HG02852 (cell line): Measurements from ENCODE around the gene TSPAN18.

Experiments used
- ATAC-seq: cut with Tn5 transposase; IDR thresholded peaks from one replicate; pipeline ENCODE4 v1.9.1; 2021; ENCODE audit warnings: mild to moderate bottlenecking, moderate library complexity; ENCODE audit not compliant: unreplicated experiment

The TSPAN18 gene

DNA sequence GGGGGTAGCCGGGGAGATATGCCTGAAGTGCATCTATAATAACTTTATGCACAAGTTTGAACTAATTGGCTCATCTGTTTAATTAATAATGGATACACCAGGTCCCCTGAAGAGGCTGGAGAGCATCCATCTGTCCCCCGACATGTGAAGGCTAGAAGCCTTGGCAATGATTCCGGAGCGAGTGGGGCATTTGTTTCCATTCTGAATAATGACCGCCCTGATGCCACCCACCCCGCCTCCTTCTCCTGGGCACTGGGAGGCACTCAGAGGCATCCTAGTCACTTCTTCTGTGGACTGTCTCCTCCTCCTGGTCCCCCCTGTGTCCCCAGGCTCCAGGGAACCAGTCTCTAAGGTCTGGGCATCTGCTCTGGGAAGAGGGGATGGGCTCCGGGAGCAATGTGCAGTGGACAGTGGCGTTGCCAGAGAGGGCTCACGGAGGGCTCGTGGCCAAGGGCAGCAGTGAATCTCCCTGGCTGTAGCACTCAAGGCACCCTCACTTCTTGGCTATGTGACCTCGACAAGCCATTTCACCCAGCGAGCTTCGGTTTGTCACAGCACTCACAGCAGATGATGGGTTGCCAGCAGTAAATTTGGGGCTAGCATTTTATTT, 64.7 kb downstream of the TSPAN18 start:
- ATAC-seq = no peak

DNA sequence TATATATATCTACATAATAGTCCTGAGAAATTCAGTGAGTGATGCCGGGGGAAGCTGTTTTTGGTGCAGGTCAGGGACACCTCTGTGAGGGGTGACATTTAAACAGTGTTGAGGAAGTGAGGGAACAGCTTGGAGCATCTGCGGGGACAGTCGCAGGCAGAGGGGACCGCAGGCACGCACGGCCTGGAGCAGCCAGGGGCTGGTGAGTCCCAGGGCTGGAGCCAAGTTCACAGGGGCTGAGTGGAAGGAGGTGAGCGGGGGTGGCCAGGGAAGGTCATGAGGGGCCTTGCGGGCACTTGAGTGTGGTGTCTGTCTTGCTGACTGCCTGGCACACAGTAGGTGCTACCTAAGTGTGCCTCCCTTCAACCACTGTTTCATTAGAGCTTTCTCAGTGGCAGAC, 65.4 kb downstream of the TSPAN18 start:
- ATAC-seq = no peak

DNA sequence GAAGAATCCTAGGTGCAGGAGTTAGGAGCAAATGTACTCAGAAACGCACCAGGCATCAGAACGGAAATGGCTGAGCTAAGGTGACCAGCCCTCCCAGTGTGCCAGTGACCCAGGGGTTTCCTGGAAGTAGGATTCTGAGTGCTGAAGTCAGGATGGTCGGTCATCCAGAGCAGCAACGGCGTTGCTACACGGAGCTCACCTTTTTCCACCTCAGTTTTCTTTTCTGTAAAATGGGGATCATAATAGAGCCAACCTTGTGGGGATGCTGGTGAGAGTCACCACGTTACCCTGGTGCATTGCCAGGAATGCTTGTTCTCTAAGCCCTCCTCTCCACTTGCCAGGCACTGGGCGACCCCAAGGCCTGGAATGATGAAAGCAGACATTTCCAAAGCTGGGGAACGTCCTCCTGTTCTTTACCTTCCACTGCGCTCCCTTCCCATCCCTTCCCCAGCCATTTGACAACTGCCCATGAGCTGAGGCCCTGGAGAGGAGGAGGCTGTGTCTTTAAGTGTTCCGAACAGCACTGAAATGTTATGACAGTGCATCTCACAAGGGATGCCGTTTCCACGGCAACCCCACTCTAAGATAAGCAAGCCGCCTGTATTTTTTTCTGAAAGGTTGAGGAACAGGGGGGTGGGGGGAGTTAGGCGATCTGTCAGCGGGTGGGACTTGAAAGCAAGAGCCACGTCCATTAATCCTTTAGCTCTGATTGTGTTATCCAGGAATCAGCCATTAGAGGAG, 66.8 kb downstream of the TSPAN18 start:
- ATAC-seq = no peak

DNA sequence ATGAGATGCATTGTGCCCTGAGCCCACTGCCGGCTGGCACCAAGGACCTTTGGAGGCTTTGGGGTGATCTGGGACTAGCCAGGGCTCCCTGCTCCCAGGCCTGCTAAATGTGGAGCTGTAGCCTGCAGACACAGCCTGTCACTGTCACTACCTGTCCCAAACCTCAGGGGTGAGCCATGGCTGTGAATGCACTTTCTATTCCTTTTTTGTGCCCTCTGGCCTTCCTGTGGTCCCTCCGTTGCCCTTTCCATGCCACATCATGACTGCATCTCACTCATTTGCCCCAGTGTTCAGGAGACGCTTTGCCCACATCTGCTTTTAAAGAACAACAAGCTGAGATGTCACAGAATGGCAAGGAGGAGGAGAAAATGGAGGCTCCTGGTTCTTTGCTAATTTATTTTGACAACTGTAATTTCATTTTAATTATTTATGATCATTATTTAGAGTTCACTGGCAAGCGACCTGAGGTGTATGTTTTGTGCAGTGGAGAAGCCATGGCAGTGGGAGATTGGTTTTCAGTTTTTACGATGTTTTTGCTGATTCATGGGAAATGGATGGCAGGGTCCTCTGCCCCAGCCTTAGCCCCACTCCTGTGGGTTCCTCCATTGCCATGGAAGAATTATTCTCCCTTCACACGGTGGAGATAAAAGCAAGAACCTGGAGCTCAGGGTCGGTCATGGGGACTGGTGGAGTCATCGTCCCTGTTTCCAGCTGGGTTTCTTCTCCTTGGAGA, 69.2 kb downstream of the TSPAN18 start:
- ATAC-seq = no peak

DNA sequence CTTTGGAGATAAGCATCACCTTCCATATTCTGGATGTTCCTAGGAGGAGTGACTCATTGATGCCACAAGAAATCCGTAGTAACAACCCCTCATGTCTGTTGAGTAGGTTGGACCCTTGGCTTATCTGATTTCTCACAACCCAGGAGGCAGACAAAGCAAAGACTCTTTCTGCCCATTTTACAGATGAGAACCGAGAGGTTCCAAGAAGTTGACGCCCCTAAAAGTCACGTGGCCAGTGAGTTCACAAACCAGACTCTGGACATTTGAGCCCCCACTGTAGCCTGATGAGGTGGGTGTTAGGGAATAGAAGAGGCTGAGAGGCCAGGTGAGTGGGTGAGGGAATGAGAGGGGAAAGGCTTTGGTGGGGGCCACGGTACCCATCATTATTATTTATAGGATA, 70.3 kb downstream of the TSPAN18 start:
- no peak for ATAC-seq

DNA sequence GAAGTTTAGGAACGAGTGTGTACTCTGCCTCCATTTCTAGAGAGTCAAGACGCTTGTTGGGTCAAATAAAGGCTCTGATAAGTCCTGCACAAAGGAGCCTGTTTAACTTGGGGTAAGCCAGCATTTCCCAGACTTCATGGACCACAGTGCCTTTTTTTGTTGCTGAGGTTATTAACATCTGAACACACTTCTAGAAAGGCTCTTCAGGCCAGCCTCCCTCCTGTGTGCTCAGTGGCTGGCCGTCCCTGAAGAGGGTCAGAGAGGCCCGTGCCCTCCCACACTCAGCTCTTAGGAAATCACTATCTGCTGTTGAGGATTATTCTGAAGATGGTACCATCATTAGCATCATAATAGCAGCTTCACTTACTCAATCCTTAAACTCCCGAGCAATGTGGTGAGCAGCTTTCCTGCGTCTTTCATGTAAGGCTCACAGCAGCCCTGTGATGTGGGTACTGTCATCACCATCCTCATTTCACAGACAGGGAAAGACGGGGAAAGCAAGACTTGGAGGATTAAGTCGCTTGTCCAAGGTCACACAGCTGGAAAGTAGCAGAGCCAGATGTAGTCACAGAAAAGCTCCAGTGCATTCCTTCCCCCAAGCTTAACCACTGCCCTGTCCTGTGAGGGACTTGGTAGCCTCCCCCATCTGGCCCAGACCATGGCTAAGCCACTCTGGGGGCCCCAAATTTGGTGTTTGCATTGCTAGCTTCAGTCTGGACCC, 71.3 kb downstream of the TSPAN18 start:
- no peak for ATAC-seq

DNA sequence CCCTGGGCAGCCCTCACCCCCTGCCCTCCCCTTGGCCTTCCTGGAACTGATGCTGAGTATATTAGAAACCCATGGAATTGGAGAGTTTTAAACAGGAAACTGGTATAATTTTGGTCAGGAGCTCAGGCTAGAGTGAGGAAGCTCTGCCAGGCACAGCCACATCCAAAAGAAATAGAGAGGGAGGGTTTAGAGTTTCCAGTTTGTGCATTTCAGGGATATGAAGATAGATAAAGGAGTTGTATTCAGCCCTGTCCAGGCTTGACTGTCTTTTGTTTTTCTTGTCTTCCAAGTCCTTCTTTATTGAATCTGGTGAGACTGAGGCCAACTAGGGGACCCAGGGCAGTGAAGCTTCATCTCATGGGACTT, 71.8 kb downstream of the TSPAN18 start:
- no peak for ATAC-seq

DNA sequence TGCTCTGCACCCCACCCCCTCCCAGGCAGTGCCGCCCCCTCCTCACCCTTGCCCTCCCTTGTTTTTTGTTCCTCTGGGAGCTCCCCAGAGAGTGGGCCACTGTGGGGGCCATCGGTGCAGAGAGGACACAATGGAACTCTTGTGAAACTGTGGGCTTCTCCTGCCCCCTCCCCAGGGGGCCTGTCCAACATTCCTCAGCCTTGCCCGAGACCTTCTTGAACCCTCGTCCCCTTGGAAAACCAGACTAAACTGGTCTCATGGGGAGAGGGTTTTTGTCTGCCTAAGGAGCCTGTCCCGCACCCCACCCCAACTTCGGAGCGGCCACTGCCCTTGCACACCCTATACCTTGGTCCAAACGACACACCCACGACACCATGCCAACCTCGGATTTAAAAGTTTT, 72.2 kb downstream of the TSPAN18 start:
- no peak for ATAC-seq

DNA sequence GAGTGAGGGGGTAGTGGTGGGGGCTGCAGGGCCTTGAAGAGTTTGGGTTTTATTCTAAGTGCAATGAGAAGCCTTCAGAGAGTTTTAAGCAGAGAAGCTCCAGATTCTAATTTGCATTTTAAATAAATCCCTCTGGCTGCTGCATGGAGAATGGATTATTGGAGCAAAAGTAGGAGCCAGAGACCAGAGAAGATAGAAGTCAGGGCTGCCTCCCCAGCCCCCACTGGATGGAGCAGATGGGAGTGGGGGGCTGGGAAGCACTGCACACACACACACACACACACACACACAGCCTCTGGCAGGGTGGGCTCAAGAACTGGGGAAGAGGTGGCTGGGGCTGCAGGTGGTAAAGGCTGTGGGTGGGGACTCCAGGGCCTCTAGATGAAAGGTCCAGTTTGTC, 75.6 kb downstream of the TSPAN18 start:
- ATAC-seq = no peak

DNA sequence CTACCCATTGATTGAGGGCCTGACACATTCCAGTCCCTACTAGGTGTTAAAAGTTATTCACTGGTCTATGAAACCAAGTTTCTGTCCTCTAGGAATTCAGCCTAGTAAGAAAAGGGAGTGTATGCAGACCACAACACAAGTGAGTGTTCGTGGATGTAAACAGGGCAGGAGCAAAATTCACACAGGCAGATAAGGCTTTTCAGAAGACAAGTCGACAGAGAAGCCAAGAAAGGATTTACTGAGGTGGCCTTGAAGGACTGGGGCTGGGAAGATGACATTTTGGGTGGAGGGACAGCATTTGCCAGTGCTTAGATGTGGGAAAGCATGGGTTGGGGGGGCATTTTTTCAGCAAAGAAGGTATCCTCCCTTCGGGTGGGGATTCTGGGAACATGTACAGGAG, 76.2 kb downstream of the TSPAN18 start:
- ATAC-seq = no peak

DNA sequence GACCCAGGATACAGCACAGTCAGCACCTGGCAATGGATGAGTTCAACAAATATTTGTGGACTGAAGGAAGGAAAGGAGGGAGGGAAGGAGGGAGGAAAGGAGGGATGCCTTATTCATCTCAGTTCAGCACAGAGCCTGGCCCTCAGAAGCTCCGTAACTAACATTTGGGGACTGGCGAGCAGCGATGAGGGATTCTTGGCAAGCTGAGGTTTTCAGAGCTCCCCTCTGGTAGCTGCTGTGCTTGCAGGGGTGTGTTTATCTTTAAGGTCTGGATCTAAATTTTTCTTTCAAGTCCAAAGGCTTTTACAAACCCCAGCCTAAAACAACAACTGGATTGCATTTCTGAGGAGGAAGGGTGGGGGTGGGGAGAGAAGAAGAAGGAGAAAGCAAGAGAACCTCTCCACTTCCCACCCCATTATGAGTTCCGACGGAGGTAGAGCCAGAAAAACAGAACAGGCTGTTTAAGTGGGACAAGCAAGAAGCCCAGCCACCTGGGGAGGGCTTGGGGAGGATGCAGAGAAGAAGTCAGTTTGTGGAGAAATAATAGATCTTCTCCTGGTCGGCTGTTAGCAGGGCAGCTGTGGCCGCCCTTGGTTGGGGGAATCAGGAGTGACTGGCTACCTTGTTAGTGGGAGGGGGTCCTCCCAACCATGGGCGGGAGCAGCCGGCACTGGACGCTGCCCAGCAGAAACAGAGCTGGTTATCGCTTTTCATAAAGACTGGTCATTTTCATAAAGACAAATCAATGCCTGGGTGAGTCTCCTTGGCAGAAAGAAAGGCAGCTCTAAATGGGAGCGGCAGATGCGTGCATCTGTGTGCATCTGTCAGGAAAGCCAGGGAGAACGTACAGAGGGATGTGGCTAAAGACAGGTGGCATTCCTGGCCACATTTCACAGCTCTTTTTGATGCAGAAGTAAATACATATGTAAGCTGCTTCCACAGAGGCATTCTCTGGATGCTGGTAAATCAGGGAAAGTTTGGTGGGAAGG, 78.0 kb downstream of the TSPAN18 start:
- ATAC-seq = no peak

DNA sequence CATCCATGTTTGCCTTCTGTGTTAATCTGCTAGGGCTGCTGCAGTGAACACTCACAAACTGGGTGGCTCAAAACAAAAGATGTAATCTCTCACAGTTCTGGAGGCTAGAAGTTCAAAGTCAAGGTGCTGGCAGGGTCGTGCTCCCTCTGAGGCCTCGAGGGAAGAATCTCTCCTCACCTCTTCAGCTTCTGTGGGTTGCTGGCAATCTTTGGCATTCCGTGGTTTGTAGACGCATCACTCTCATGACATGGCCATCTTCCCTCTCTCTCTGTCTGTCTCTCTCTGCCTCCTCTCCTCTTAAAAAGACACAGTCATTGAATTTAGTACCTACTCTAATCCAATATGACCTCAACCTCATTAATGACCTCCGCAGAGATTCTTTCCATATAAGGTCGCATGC, 78.8 kb downstream of the TSPAN18 start:
- no peak for ATAC-seq

DNA sequence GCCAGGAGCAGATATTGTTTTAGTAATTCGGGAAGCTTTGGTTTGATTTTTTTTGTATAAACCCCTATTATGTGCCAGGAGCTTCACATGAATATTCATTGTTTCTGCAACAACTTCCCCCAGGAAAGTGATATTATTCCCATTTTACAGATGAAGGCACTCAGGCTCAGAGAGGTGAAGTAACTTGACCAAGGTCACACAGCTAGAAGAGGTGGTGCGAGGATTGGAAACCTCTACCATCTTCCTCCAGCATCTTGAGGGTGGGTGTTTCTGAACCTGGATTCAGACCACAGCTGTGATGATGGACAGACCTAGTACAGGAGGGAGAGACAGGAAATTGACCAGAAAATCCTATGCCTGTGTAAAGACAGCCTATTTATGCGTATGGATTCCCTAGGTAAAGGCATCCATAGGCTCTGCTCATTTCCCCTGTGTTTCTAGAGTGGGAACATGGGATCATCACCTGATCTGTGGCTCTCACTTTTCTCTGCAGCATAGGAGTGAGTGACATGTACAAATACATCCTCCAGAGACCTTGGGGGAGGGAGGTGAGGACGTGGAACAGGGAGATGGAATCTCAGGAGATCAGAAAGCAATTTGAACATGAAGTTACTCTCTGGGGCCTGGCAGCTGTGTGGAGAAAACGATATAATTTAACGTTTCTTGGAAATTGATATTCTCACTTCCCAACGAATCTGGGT, 81.4 kb downstream of the TSPAN18 start:
- ATAC-seq = no peak

DNA sequence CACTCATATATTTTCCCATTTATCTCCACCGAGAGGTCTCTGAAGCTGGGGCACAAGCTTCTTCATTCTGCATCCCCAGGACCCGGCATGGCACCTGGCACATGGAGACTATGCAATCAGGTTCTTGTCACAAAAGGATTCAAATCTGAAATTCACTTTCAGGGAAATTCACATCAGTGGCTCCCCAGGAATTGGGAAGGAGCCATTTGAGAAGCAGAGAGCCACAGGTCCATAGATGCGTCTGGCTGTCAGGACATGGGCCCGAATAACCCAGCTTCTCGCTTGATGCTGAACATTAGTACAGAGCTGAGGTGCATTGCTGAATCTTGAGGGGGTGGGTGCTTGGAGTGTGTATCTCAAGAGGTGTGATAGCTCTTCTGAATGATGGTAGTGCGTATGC, 82.5 kb downstream of the TSPAN18 start:
- no peak for ATAC-seq

DNA sequence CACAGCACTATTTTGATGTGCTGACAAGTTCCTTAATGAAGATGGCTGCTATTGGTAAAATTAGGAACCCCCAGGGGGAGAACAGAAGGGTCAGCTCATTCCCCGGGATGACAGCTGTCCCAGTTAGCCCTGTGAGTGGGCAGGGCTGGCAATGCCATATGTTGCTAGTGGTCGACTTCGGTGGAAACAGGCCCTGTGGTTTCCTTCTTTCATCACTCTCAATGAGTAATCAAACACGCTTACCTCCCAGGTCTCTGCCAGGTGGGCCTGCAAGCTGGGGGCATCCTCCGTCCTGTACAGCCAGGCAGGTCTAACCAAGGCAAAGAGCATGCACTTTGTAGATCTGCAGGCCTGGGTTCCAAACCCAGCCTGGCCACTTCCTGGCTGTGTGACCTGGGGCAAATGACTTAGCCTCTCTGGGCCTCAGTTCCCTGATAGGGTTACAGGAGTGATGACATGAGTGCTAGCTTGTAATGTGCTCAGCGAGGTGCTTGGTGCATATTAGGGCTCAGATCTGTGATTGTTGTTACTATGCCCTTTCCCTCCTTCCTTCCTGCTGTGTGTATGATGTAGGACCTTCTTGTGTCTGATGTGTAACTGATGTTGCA, 85.2 kb downstream of the TSPAN18 start:
- no peak for ATAC-seq

DNA sequence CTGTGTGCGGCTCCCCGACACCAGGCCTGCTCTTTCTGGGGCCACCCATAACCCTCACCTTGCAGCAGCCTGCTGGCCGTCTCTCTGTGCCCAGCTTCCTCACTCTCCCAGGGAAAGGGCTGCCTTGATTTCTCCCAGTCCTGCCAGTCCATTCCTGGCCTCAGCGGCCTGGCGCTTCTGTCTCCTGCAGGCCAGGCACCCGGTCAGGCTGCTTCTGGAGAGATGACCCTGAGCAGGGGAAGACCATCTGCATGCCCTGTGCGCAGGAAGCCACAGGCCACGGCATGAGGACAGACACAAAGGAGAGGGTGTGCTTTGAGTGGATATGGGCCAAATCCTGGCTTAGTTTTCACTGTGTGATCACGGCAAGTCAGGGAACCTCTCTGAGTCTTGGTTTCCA, 86.2 kb downstream of the TSPAN18 start:
- ATAC-seq = no peak

DNA sequence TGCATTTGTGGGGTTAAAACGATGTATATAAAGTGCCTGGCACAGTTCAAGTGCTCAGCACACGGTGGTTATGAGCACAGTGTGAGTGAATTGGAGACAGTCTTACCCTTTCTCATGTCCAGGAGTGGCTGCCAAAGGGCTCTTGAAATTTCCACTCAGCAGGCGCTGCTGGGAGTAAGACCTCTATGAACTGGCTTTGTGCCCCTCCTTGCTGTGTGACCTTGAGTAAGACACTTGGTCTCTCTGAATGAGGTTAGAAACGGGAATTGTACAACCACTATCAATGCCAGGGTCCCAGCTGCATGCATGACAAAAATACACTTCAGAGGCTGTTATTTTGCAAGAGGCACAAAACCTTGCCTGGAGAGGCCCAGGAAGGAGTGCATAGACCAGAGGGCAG, 86.6 kb downstream of the TSPAN18 start:
- ATAC-seq = no peak

DNA sequence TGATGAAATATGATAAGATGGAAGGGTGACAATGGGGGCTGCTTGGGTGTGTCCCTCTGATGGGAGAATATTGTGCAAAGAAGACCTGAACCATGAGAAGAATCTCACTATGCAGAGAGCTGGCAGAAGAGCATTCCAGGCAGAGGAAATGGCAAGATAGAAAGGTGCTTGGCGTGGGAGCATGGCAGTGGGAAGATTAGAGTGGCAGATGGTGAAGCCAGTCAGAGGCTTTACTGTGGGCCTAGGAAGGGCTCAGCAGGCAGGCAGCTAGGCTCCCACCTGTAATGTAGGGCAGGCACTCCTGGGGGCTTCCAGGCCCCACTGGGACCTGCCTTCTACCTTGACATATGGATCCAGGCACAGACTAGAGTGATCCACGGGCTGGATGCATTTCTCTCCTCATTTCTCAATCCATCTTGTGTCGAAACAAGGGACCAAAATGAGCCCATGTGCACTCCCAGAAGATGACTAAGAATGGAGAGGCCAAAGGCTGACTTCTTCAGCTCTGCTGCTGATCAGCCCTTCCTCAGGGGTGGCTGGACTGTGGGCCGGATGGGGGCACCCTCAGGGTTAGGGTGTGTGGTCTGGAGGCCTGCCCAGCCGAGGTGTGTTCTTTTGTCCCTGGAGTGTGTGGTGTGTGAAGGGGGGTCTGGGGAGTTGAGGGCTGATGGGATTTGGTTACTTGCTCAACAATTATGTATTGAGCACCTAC, 88.3 kb downstream of the TSPAN18 start:
- ATAC-seq = no peak
